ENCODE data around the gene ESR2.

Gene ESR2

DNA sequence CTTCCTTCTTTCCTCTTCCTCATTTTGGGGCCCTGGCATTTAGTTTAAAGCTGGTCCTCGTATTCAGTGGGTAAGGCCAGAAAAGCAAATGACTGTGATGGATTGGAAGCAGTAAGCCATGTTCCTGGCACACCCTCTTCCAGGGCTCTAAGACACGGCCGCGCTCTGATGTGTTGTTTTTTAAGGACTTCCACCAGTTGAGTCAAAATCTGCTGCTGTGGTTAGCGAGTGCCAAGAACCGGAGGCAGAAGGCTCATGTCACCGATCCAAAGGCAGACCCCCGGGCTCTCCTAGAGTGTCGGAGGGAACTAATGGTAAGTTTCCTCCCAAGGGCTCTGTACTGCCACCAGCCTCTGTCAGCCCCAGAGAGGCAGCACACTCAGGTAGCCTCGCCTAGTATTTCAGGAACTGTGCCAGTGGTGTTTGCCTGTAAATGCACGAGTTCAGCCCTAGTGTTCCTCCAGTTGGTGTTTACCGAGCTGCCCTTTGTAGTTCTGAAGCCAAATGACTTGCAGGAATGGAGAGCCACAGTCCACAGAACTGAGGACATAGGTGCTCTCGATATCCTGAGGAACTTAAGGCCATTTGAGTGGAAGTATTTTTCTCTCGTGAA is 72.7 kb downstream of the ESR2 start:
- Histone ChIP-seq H3K27me3 (ENCODE audit: low read length) (no peaks in the 10 kb centered on the region), H3K9ac (ENCODE audit: low read length) (no peak overlapping the region), H2AFZ (ENCODE audit: low read depth, low read length, severe bottlenecking) (no peak overlapping the region), H3K79me2 (ENCODE audit: insufficient read depth, low read length) (no peaks in the 10 kb centered on the region), H4K20me1 (ENCODE audit: low read depth, low read length) (no peaks in the 10 kb centered on the region), H3K36me3 (ENCODE audit: low read length) (peaks cover 45% of the 10 kb centered on the region; the same call in 1 of the 2 replicates), H3K4me2 (ENCODE audit: low read depth, low read length, poor library complexity, severe bottlenecking) (no peak overlapping the region), H3K4me3 (ENCODE audit: insufficient read depth, low read length, poor library complexity, severe bottlenecking) (no peak overlapping the region), H3K9me2 (replicated peaks; ENCODE audit: insufficient read depth, low read length) (no peaks in the 10 kb centered on the region), H3F3A (ENCODE audit: insufficient read depth) (peaks cover 26% of the 10 kb centered on the region), H3K27ac (ENCODE audit: low read depth, low read length) (no peak overlapping the region), H3K9me3 (ENCODE audit: insufficient read depth, low read length) (no peaks in the 10 kb centered on the region)
- no peak for TF ChIP-seq EZH2phosphoT487 (conservative IDR thresholded peaks at IDR 0.05; ENCODE audit: low read length)
- TF ChIP-seq, protein P1, sequence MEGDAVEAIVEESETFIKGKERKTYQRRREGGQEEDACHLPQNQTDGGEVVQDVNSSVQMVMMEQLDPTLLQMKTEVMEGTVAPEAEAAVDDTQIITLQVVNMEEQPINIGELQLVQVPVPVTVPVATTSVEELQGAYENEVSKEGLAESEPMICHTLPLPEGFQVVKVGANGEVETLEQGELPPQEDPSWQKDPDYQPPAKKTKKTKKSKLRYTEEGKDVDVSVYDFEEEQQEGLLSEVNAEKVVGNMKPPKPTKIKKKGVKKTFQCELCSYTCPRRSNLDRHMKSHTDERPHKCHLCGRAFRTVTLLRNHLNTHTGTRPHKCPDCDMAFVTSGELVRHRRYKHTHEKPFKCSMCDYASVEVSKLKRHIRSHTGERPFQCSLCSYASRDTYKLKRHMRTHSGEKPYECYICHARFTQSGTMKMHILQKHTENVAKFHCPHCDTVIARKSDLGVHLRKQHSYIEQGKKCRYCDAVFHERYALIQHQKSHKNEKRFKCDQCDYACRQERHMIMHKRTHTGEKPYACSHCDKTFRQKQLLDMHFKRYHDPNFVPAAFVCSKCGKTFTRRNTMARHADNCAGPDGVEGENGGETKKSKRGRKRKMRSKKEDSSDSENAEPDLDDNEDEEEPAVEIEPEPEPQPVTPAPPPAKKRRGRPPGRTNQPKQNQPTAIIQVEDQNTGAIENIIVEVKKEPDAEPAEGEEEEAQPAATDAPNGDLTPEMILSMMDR (IDR thresholded peaks at IDR 0.05; ENCODE audit: insufficient read depth, low read length, poor library complexity, severe bottlenecking) = no peak

DNA sequence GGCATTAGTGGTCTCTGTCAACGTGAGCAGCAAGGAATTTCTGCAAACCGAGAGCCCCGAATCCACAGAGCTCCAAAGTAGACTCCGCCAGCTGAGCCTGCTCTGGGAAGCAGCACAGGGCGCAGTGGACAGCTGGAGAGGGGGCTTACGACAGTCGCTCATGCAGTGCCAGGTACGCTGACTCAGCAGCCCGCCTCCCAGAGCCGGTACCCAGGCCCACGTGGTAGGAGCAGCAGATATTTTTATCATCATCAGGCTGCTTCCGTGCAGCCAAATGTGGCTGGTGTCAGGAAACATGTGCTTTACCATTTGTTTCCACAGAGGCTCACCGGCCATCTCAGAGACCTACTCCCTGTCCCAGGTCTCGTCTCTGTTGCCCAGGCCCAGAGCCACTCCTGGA is 73.7 kb downstream of the ESR2 start:
- Histone ChIP-seq H3K4me3 (ENCODE audit: insufficient read depth, low read length, poor library complexity, severe bottlenecking) (no peak overlapping the region), H3K27me3 (ENCODE audit: low read length) (no peaks in the 10 kb centered on the region), H3K9ac (ENCODE audit: low read length) (no peak overlapping the region), H3K9me2 (replicated peaks; ENCODE audit: insufficient read depth, low read length) (no peaks in the 10 kb centered on the region), H3K36me3 (ENCODE audit: low read length) (peaks cover 42% of the 10 kb centered on the region; the same call in 1 of the 2 replicates), H3K79me2 (ENCODE audit: insufficient read depth, low read length) (no peaks in the 10 kb centered on the region), H2AFZ (ENCODE audit: low read depth, low read length, severe bottlenecking) (no peak overlapping the region), H4K20me1 (ENCODE audit: low read depth, low read length) (no peaks in the 10 kb centered on the region), H3F3A (ENCODE audit: insufficient read depth) (peaks cover 17% of the 10 kb centered on the region), H3K4me2 (ENCODE audit: low read depth, low read length, poor library complexity, severe bottlenecking) (no peak overlapping the region), H3K27ac (ENCODE audit: low read depth, low read length) (no peak overlapping the region), H3K9me3 (ENCODE audit: insufficient read depth, low read length) (no peaks in the 10 kb centered on the region)
- TF ChIP-seq, protein P1 (IDR thresholded peaks at IDR 0.05; ENCODE audit: insufficient read depth, low read length, poor library complexity, severe bottlenecking) = no peak
- no peak for TF ChIP-seq EZH2phosphoT487 (conservative IDR thresholded peaks at IDR 0.05; ENCODE audit: low read length)

DNA sequence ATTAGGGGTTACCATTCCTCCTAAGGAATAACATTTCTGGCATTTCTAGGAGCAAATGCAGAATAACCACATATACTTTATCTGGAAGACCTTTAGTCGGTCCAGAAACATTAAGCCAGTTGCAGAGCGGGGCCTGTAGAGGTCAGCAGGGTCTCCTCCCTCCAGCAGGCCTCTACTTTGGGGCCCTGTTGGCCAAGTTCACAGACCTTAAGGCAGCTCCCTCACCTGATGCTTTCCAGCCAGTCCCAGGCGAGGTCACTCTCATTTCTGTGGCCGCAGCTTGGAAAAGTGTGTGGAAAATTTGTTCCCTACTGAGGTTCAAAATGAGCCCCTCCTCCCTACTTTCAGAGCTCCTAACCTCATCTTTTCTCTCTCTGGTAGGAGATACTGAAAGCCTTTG is 74.1 kb downstream of the ESR2 start:
- Histone ChIP-seq H3F3A (ENCODE audit: insufficient read depth) (peaks cover 17% of the 10 kb centered on the region), H3K27ac (ENCODE audit: low read depth, low read length) (no peak overlapping the region), H3K9me3 (ENCODE audit: insufficient read depth, low read length) (no peaks in the 10 kb centered on the region), H3K27me3 (ENCODE audit: low read length) (no peaks in the 10 kb centered on the region), H3K36me3 (ENCODE audit: low read length) (peaks cover 41% of the 10 kb centered on the region; the same call in 1 of the 2 replicates), H2AFZ (ENCODE audit: low read depth, low read length, severe bottlenecking) (no peak overlapping the region), H3K9me2 (replicated peaks; ENCODE audit: insufficient read depth, low read length) (no peaks in the 10 kb centered on the region), H3K79me2 (ENCODE audit: insufficient read depth, low read length) (no peaks in the 10 kb centered on the region), H3K4me3 (ENCODE audit: insufficient read depth, low read length, poor library complexity, severe bottlenecking) (no peak overlapping the region), H4K20me1 (ENCODE audit: low read depth, low read length) (no peaks in the 10 kb centered on the region), H3K9ac (ENCODE audit: low read length) (no peak overlapping the region), H3K4me2 (ENCODE audit: low read depth, low read length, poor library complexity, severe bottlenecking) (no peak overlapping the region)
- no peak for TF ChIP-seq EZH2phosphoT487 (conservative IDR thresholded peaks at IDR 0.05; ENCODE audit: low read length)
- TF ChIP-seq, protein P1 (IDR thresholded peaks at IDR 0.05; ENCODE audit: insufficient read depth, low read length, poor library complexity, severe bottlenecking) = no peak

Data from SU-DHL-6 (cell line).